ENCODE measurements around the gene TMEM131. TPM values are rescaled to one million over a fixed set of nuclear protein-coding genes. Genes with fewer than 3 reads are reported as not detected.

The TMEM131 gene
- total RNA-seq, 2 donors from 2014 or later, result 49.5 to 52.0 TPM

DNA sequence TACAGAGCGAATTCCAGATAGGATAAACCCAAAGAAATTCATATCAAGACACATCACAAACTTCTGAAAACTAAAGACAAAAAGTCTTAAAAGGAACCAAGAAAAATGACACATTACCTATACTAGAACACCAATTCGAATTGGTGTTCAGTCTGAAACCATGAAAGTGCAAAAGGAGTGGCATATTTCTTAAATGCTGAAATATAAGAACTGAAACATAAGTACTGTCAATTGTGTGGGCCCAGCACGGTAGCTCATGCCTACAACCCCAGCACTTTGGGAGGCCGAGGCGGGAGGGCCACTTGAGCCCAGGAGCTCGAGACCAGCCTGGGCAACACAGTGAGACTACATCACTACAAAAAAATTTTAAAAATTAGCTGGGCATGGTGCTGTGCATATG, 43.4 kb downstream of the TMEM131 start:
- Histone ChIP-seq H3K4me3 (no peak overlapping the region), H3K36me3 (no peaks in the 10 kb centered on the region), H3K4me1 (ENCODE audit: control insufficient read depth in 1 of 2, low read depth in 2 of 2) (peaks cover 16 to 17% of the 10 kb centered on the region in 2 donors), H3K27me3 (replicated peaks; ENCODE audit: insufficient read depth) (no peaks in the 10 kb centered on the region), H3K27ac (no peak overlapping the region), H3K9me3 (no peaks in the 10 kb centered on the region)
- ATAC-seq (ENCODE audit: insufficient number of reproducible peaks, low FRiP score, low read depth), result no peak
- DNase-seq (ENCODE audit: low spot score), result no peak
- TF ChIP-seq, protein P1, sequence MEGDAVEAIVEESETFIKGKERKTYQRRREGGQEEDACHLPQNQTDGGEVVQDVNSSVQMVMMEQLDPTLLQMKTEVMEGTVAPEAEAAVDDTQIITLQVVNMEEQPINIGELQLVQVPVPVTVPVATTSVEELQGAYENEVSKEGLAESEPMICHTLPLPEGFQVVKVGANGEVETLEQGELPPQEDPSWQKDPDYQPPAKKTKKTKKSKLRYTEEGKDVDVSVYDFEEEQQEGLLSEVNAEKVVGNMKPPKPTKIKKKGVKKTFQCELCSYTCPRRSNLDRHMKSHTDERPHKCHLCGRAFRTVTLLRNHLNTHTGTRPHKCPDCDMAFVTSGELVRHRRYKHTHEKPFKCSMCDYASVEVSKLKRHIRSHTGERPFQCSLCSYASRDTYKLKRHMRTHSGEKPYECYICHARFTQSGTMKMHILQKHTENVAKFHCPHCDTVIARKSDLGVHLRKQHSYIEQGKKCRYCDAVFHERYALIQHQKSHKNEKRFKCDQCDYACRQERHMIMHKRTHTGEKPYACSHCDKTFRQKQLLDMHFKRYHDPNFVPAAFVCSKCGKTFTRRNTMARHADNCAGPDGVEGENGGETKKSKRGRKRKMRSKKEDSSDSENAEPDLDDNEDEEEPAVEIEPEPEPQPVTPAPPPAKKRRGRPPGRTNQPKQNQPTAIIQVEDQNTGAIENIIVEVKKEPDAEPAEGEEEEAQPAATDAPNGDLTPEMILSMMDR (IDR thresholded peaks at IDR 0.05), result no peak

- Histone ChIP-seq H3K9me3 (no peaks in the 10 kb centered on the region), H3K27ac (no peak overlapping the region), H3K4me1 (ENCODE audit: control insufficient read depth in 1 of 2, low read depth in 2 of 2) (peaks cover 15 to 16% of the 10 kb centered on the region in 2 donors), H3K4me3 (no peak overlapping the region), H3K27me3 (replicated peaks; ENCODE audit: insufficient read depth) (no peaks in the 10 kb centered on the region), H3K36me3 (no peaks in the 10 kb centered on the region)
- ATAC-seq (ENCODE audit: insufficient number of reproducible peaks, low FRiP score, low read depth) (no peak), DNase-seq (ENCODE audit: low spot score) (no peak)
- TF ChIP-seq, protein P1 (IDR thresholded peaks at IDR 0.05), result no peak
These were observed 44.5 kb downstream of the TMEM131 start for GRCh38 chr2:97951155-97951680.

DNA sequence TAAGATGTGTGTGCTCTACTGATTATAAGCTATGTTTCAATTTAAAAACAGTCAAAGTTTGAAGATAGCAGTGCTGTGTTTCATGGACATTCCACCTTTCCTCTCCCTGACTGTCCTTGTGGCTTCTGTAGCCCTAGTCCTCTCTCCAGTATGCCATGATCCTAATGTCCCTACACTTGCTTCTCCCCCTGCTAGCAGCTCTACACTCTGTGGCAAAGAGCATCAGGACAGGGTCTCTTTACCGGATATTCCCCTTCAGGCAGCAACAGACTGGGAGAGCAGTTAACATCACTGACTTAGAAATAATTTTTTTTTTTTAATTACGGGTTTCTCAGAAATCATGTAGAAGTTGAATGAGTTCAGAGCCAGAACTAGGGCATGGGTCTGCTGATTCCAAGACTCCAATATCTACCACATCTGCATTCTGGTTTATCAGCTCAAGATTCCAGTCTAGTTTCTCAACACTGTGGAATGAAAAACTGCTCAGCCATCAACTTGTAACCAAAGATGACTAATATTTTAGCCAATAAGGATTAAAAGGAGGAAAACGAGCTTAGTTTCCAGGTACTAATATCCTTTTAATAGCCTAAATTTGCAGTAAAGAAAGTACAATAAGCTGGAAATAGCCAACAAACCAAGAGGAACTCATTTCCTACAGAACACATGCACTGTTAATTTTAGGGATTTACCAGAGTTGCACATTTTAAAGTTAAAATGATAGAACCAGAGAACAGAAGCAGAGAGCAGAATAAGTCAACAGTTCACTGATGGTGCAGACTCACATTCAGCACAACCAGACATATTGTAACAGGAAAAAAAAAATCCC, 45.2 kb downstream of the TMEM131 start:
- Histone ChIP-seq H3K27ac (no peak overlapping the region), H3K4me3 (no peak overlapping the region), H3K27me3 (replicated peaks; ENCODE audit: insufficient read depth) (no peaks in the 10 kb centered on the region), H3K9me3 (no peaks in the 10 kb centered on the region), H3K36me3 (no peaks in the 10 kb centered on the region), H3K4me1 (ENCODE audit: control insufficient read depth in 1 of 2, low read depth in 2 of 2) (peaks cover 16% of the 10 kb centered on the region in 2 donors)
- DNase-seq (ENCODE audit: low spot score) (no peak), ATAC-seq (ENCODE audit: insufficient number of reproducible peaks, low FRiP score, low read depth) (peak; percentile 36)
- TF ChIP-seq, protein P1 (IDR thresholded peaks at IDR 0.05), result no peak

GRCh38 chr2:97948926-97949325, 46.8 kb downstream of the TMEM131 start:
- Histone ChIP-seq H3K36me3 (no peaks in the 10 kb centered on the region), H3K4me3 (no peak overlapping the region), H3K27me3 (replicated peaks; ENCODE audit: insufficient read depth) (no peaks in the 10 kb centered on the region), H3K27ac (no peak overlapping the region), H3K4me1 (ENCODE audit: control insufficient read depth in 1 of 2, low read depth in 2 of 2) (peaks cover 16 to 22% of the 10 kb centered on the region in 2 donors), H3K9me3 (no peaks in the 10 kb centered on the region)
- no peak for DNase-seq (ENCODE audit: low spot score)
- no peak for ATAC-seq (ENCODE audit: insufficient number of reproducible peaks, low FRiP score, low read depth)
- TF ChIP-seq, protein P1 (IDR thresholded peaks at IDR 0.05), result no peak

GRCh38 chr2:97945791-97946190, 50.0 kb downstream of the TMEM131 start:
- Histone ChIP-seq H3K4me3 (no peak overlapping the region), H3K27me3 (replicated peaks; ENCODE audit: insufficient read depth) (no peaks in the 10 kb centered on the region), H3K27ac (no peak overlapping the region), H3K9me3 (no peaks in the 10 kb centered on the region), H3K4me1 (ENCODE audit: control insufficient read depth in 1 of 2, low read depth in 2 of 2) (peaks cover 10 to 13% of the 10 kb centered on the region in 2 donors), H3K36me3 (no peaks in the 10 kb centered on the region)
- TF ChIP-seq, protein P1 (IDR thresholded peaks at IDR 0.05), result no peak
- ATAC-seq (ENCODE audit: insufficient number of reproducible peaks, low FRiP score, low read depth) (no peak), DNase-seq (ENCODE audit: low spot score) (no peak)

Measured in thoracic aorta (tissue), 2 donors.